Measurements from ENCODE around the gene STAT3.

DNA sequence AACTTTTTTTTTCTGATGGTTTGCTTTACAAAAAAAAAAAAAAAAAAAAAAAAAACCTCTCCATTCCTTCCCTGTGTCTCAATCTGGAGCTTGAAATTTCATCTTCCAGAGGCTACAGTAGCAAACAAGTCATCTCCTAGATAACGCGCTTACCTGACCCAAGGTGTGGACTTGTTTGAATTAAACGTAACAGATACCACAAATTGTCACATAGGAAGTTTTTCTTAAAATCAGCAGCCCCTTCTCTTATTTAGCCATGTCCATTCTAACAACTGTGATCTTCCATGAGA, 114.0 kb downstream of the STAT3 start:
- TF ChIP-seq, protein P1, sequence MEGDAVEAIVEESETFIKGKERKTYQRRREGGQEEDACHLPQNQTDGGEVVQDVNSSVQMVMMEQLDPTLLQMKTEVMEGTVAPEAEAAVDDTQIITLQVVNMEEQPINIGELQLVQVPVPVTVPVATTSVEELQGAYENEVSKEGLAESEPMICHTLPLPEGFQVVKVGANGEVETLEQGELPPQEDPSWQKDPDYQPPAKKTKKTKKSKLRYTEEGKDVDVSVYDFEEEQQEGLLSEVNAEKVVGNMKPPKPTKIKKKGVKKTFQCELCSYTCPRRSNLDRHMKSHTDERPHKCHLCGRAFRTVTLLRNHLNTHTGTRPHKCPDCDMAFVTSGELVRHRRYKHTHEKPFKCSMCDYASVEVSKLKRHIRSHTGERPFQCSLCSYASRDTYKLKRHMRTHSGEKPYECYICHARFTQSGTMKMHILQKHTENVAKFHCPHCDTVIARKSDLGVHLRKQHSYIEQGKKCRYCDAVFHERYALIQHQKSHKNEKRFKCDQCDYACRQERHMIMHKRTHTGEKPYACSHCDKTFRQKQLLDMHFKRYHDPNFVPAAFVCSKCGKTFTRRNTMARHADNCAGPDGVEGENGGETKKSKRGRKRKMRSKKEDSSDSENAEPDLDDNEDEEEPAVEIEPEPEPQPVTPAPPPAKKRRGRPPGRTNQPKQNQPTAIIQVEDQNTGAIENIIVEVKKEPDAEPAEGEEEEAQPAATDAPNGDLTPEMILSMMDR (IDR thresholded peaks at IDR 0.05 in 4 of 5, conservative IDR thresholded peaks at IDR 0.05 in 1 of 5): no peak
- no peak for TF ChIP-seq POLR2A (IDR thresholded peaks at IDR 0.05)
